B cell (primary cell): Measurements from ENCODE around the gene CAMTA1. TPM values are rescaled to one million over a fixed set of nuclear protein-coding genes. Genes with fewer than 3 reads are reported as not detected.

ENCODE experiments used
- ATAC-seq: fragments of 200-7000 bp; cut with Tn5 transposase; one replicate; pipeline ENCODE4 v1.10.0; 2021; ENCODE audit warnings: low read depth, mild to moderate bottlenecking, moderate number of reproducible peaks, moderate library complexity
- CTCF ChIA-PET: fragments of 350-600 bp; sonication (Branson Sonifier 250); formaldehyde crosslinking; loops from one replicate; lab custom pipeline; 2021; ENCODE audit warnings: antibody characterized with exemption, inconsistent platforms; lab: Charles Lee
- POLR2A ChIA-PET: fragments of 350-600 bp; sonication (Branson Sonifier 250); formaldehyde crosslinking; loops from one replicate; lab custom pipeline; 2021; ENCODE audit warnings: antibody characterized with exemption; lab: Charles Lee
- DNase-seq: peaks from one replicate; pipeline ENCODE4 v3.0.0; 2013
- H2AFZ ChIP-seq: 2 replicates; pipeline ENCODE4 v1.6.1; 2012; ENCODE audit warnings: mild to moderate bottlenecking, low read depth, low read length; ENCODE audit not compliant: insufficient read depth, poor library complexity, severe bottlenecking
- H3K27ac ChIP-seq, 2 donors: 1 replicate in 1 of 2; 2 replicates in 1 of 2; pipeline ENCODE4 v1.5.1; 2012 to 2013; ENCODE audit warnings: low read length in 2 of 2, mild to moderate bottlenecking in 2 of 2, moderate library complexity in 1 of 2
- H3K27me3 ChIP-seq, 4 experiments: fragments of 200-600 bp in 1 of 4; sonication (generic) in 1 of 4; replicated peaks in 1 of 4; 1 replicate in 2 of 4; 2 replicates in 2 of 4; pipeline versions ENCODE4 v1.6.1 to v1.7.0; 2013 to 2016; ENCODE audit warnings: low read length in 3 of 4, mild to moderate bottlenecking in 2 of 4, mixed read lengths in 1 of 4, moderate library complexity in 1 of 4; ENCODE audit not compliant: insufficient read depth in 4 of 4, control insufficient read depth in 3 of 4; ENCODE audit errors: control extremely low read depth in 1 of 4
- H3K36me3 ChIP-seq, 2 experiments: replicated peaks in 1 of 2; 1 replicate in 1 of 2; 2 replicates in 1 of 2; pipeline versions ENCODE4 v1.6.1 to v1.7.1; 2013; ENCODE audit warnings: low read length in 1 of 2; ENCODE audit not compliant: insufficient read depth in 2 of 2, control insufficient read depth in 1 of 2; ENCODE audit errors: control extremely low read depth in 1 of 2, extremely low read depth in 1 of 2
- H3K4me1 ChIP-seq, 2 donors: fragments of 200-600 bp in 1 of 2; sonication (generic) in 1 of 2; 1 replicate in 1 of 2; 2 replicates in 1 of 2; pipeline versions ENCODE4 v1.5.1 to v1.6.1; 2013 to 2017; ENCODE audit warnings: low read length in 2 of 2; ENCODE audit not compliant: control insufficient read depth in 2 of 2, insufficient read depth in 2 of 2
- H3K4me2 ChIP-seq: replicated peaks from 2 replicates; pipeline ENCODE3; 2012; ENCODE audit warnings: mild to moderate bottlenecking, low read depth, low read length; ENCODE audit not compliant: poor library complexity, severe bottlenecking
- H3K4me3 ChIP-seq, 5 experiments: fragments of 200-600 bp in 1 of 5; sonication (generic) in 1 of 5; 1 replicate in 3 of 5; 2 replicates in 2 of 5; pipeline versions ENCODE4 v1.5.1 to v1.7.0; 2011 to 2016; ENCODE audit warnings: low read length in 4 of 5, mild to moderate bottlenecking in 4 of 5, low read depth in 2 of 5, control low read depth in 1 of 5, moderate library complexity in 1 of 5; ENCODE audit not compliant: insufficient read depth in 1 of 5; ENCODE audit errors: control extremely low read depth in 1 of 5, extremely low read depth in 1 of 5
- H3K79me2 ChIP-seq: fragments of 200-600 bp; sonication (generic); one replicate; pipeline ENCODE4 v1.6.0; 2016; ENCODE audit warnings: low read length; ENCODE audit not compliant: control insufficient read depth, insufficient read depth
- H3K9ac ChIP-seq: fragments of 200-600 bp; sonication (generic); 2 replicates; pipeline ENCODE4 v1.6.1; 2017; ENCODE audit warnings: mild to moderate bottlenecking, low read length, moderate library complexity
- H3K9me3 ChIP-seq, 3 donors: one replicate each; pipeline versions ENCODE4 v1.6.1 to v1.7.1; 2013; ENCODE audit warnings: low read length in 2 of 3; ENCODE audit not compliant: control insufficient read depth in 2 of 3, insufficient read depth in 1 of 3; ENCODE audit errors: control extremely low read depth in 1 of 3
- H4K20me1 ChIP-seq: 2 replicates; pipeline ENCODE4 v1.6.0; 2012; ENCODE audit warnings: mild to moderate bottlenecking, low read length; ENCODE audit not compliant: insufficient read depth, control insufficient read depth, poor library complexity, severe bottlenecking
- H3K27ac Mint-ChIP-seq: one replicate; pipeline ENCODE4 v1.8.0; 2021; ENCODE audit warnings: mixed read lengths
- H3K27me3 Mint-ChIP-seq: one replicate; pipeline ENCODE4 v1.8.0; 2021; ENCODE audit warnings: mixed read lengths
- H3K4me1 Mint-ChIP-seq: one replicate; pipeline ENCODE4 v1.8.0; 2021; ENCODE audit warnings: mixed read lengths
- H3K4me3 Mint-ChIP-seq: one replicate; pipeline ENCODE4 v1.8.0; 2021; ENCODE audit warnings: mixed read lengths
- H3K9me3 Mint-ChIP-seq: one replicate; pipeline ENCODE4 v1.8.0; 2022; ENCODE audit warnings: mixed read lengths; ENCODE audit not compliant: insufficient read depth
- EZH2 ChIP-seq: IDR thresholded peaks from 2 replicates; pipeline ENCODE4 v1.6.1; 2012; ENCODE audit warnings: borderline replicate concordance, low read depth, mild to moderate bottlenecking, moderate library complexity, low read length; ENCODE audit not compliant: insufficient read depth, poor library complexity, severe bottlenecking
- WGBS: methylation state at CpG from one replicate; pipeline ENCODE4 v1.1.5; 2013; ENCODE audit warnings: missing lambda C conversion rate; ENCODE audit not compliant: insufficient coverage; 5-methylcytosine and 5-hydroxymethylcytosine counted together
- intact Hi-C: fragments of 100-400 bp; cut with micrococcal nuclease; formaldehyde crosslinking; loops from one replicate; pipeline ENCODE4 v1.10.0; 2022
- polyA plus RNA-seq: library from polyadenylated mRNA; depleted of rRNA; stranded (reverse); fragments of >200 nt; gene quantifications from 2 replicates; pipeline ENCODE4 v1.2.3, GENCODE V29; 2012
- total RNA-seq, 2 donors: library from RNA; stranded (reverse); fragments of 120-200 nt in 1 of 2; gene quantifications; 1 replicate in 1 of 2; 2 replicates in 1 of 2; pipeline versions ENCODE4 v1.2.3 to v1.2.4, GENCODE V29; 2013 to 2022
- TF ChIP-seq, protein P1 (sequence below): fragments of 200-600 bp; IDR thresholded peaks from one replicate; pipeline ENCODE4 v1.8.0; 2022; ENCODE audit warnings: antibody characterized with exemption, mild to moderate bottlenecking

CAMTA1 gene
- total and polyA plus RNA-seq, 2 donors (not counting 1 experiment from before 2014, with no cell fraction given): 42.2 to 45.7 TPM

DNA sequence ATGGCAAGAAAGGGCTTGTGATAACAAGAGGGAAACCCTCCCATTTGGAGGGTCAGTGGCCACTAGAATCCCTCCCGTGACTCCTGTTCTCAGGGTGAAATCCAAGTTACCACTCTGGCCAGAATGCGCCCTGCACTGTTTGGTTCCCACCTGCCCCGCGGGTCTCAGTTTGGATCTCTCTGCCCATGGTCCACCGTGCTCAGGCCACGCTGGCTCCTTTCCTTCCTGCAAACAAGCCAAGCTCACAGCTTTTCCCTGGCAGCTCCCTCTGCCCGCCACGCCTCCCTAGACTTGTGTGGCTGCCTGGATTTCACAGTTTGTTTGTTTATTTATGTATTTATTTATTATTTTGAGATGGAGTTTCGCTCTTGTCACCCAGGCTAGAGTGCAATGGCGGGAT is 806.3 kb downstream of the CAMTA1 start:
- Histone ChIP-seq H4K20me1 (no peaks in the 10 kb centered on the region), H3K27me3 (no peaks in the 10 kb centered on the region), H3K9me3 (no peaks in the 10 kb centered on the region), H2AFZ (no peak overlapping the region), H3K4me3 (no peak overlapping the region), H3K36me3 (no peaks in the 10 kb centered on the region), H3K4me1 (no peaks in the 10 kb centered on the region), H3K79me2 (no peaks in the 10 kb centered on the region), H3K9ac (no peak overlapping the region), H3K27ac (no peak overlapping the region), H3K4me2 (no peak overlapping the region)
- DNase-seq (no peak), ATAC-seq (no peak)
- Mint-ChIP-seq H3K27ac (no peak overlapping the region), H3K4me1 (no peaks in the 10 kb centered on the region), H3K9me3 (no peaks in the 10 kb centered on the region), H3K4me3 (no peak overlapping the region), H3K27me3 (peaks cover 3% of the 10 kb centered on the region)
- 95% methylated on average over 4 of the region's 10 CpGs for WGBS
- intact Hi-C loops: no loop called here
- ChIA-PET POLR2A (no interaction called here), CTCF (no interaction called here)
- TF ChIP-seq EZH2: no peak
- TF ChIP-seq, protein P1, sequence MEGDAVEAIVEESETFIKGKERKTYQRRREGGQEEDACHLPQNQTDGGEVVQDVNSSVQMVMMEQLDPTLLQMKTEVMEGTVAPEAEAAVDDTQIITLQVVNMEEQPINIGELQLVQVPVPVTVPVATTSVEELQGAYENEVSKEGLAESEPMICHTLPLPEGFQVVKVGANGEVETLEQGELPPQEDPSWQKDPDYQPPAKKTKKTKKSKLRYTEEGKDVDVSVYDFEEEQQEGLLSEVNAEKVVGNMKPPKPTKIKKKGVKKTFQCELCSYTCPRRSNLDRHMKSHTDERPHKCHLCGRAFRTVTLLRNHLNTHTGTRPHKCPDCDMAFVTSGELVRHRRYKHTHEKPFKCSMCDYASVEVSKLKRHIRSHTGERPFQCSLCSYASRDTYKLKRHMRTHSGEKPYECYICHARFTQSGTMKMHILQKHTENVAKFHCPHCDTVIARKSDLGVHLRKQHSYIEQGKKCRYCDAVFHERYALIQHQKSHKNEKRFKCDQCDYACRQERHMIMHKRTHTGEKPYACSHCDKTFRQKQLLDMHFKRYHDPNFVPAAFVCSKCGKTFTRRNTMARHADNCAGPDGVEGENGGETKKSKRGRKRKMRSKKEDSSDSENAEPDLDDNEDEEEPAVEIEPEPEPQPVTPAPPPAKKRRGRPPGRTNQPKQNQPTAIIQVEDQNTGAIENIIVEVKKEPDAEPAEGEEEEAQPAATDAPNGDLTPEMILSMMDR: no peak

GRCh38 chr1:7592120-7592798 is 807.0 kb downstream of the CAMTA1 start:
- DNase-seq (no peak), ATAC-seq (no peak)
- CTCF ChIA-PET: no interaction called here
- Histone ChIP-seq H3K79me2 (no peaks in the 10 kb centered on the region), H3K27me3 (no peaks in the 10 kb centered on the region), H3K36me3 (no peaks in the 10 kb centered on the region), H3K4me3 (no peak overlapping the region), H3K9me3 (no peaks in the 10 kb centered on the region), H3K4me1 (no peaks in the 10 kb centered on the region), H3K9ac (no peak overlapping the region), H2AFZ (no peak overlapping the region), H3K4me2 (no peak overlapping the region), H3K27ac (no peak overlapping the region), H4K20me1 (no peaks in the 10 kb centered on the region)
- POLR2A ChIA-PET: no interaction called here
- Mint-ChIP-seq H3K27me3 (peaks cover 3% of the 10 kb centered on the region), H3K4me3 (no peak overlapping the region), H3K9me3 (no peaks in the 10 kb centered on the region), H3K27ac (no peak overlapping the region), H3K4me1 (no peaks in the 10 kb centered on the region)
- WGBS: 89% methylated on average over 14 of the region's 14 CpGs
- TF ChIP-seq EZH2: no peak
- TF ChIP-seq, protein P1: no peak
- intact Hi-C loops: no loop called here
